Fibroblast of lung (primary cell): Measurements from ENCODE around the gene ARL2BP.

Experiments
- EZH2 ChIP-seq: IDR thresholded peaks from 2 replicates; pipeline ENCODE4 v1.5.1; 2012; ENCODE audit warnings: low read length, control low read depth, mild to moderate bottlenecking; ENCODE audit errors: missing control alignments
- TF ChIP-seq, protein P1 (sequence below), 2 donors: IDR thresholded peaks in 1 of 2; conservative IDR thresholded peaks in 1 of 2; 1 replicate in 1 of 2; 2 replicates in 1 of 2; pipeline ENCODE4 v1.5.1; 2011 to 2012; ENCODE audit warnings: low read length in 2 of 2, control low read depth in 1 of 2, inconsistent platforms in 1 of 2, low read depth in 1 of 2, mild to moderate bottlenecking in 1 of 2

DNA sequence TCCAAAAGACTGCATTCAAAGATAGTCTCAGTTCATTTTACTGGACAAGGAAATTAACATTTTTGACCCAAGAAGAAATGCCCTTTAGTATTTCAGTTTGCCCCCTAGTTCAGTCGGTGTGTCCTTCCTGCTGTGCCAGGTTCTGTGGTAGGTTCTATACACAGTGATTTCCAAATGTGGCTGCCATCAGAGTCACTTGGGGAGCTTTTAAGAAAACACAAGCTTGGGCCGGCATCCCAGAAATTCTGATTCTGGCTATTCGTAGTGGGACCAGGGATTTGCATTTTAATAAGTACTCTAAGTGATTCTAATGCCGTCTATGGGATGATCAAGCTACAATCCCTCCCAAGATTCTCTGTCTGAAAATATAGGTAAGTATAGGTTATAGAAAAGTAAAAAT is 48.8 kb upstream of the ARL2BP start:
- TF ChIP-seq, protein P1, sequence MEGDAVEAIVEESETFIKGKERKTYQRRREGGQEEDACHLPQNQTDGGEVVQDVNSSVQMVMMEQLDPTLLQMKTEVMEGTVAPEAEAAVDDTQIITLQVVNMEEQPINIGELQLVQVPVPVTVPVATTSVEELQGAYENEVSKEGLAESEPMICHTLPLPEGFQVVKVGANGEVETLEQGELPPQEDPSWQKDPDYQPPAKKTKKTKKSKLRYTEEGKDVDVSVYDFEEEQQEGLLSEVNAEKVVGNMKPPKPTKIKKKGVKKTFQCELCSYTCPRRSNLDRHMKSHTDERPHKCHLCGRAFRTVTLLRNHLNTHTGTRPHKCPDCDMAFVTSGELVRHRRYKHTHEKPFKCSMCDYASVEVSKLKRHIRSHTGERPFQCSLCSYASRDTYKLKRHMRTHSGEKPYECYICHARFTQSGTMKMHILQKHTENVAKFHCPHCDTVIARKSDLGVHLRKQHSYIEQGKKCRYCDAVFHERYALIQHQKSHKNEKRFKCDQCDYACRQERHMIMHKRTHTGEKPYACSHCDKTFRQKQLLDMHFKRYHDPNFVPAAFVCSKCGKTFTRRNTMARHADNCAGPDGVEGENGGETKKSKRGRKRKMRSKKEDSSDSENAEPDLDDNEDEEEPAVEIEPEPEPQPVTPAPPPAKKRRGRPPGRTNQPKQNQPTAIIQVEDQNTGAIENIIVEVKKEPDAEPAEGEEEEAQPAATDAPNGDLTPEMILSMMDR (conservative IDR thresholded peaks at IDR 0.05 in 1 of 2, IDR thresholded peaks at IDR 0.05 in 1 of 2; ENCODE audit: low read depth in 1 of 2, low read length in 2 of 2): no peak
- TF ChIP-seq EZH2: no peak
